Measurements from ENCODE around the gene BIN2.
A peak's percentile ranks its signal among the peaks of the same experiment; 100 is the strongest.
"Not testable (repeated sequence)": the region's sequence is repeated elsewhere in the genome, so short reads cannot be mapped to it uniquely, and the experiment has no call there.

BIN2 gene

GRCh38 chr12:51345681-51346080, 21.7 kb upstream of the BIN2 start:
- no peak for DNase-seq (ENCODE audit: low spot score)

- DNase-seq (ENCODE audit: low spot score), result no peak
Measured at GRCh38 chr12:51343201-51343600, 19.2 kb upstream of the BIN2 start.

GRCh38 chr12:51342416-51342815, 18.4 kb upstream of the BIN2 start:
- DNase-seq (ENCODE audit: low spot score), result no peak

GRCh38 chr12:51341251-51342007, 17.5 kb upstream of the BIN2 start:
- peak; percentile 80 for DNase-seq (ENCODE audit: low spot score)

- DNase-seq (ENCODE audit: low spot score), result no peak
Measured at GRCh38 chr12:51339750-51340149, 15.8 kb upstream of the BIN2 start.

GRCh38 chr12:51337336-51337735, 13.4 kb upstream of the BIN2 start:
- DNase-seq (ENCODE audit: low spot score), result not testable (repeated sequence)

GRCh38 chr12:51335931-51336330, 12.0 kb upstream of the BIN2 start:
- no peak for DNase-seq (ENCODE audit: low spot score)

GRCh38 chr12:51334764-51335163, 10.8 kb upstream of the BIN2 start:
- DNase-seq (ENCODE audit: low spot score), result no peak

GRCh38 chr12:51333536-51333935, 9.6 kb upstream of the BIN2 start:
- no peak for DNase-seq (ENCODE audit: low spot score)

- DNase-seq (ENCODE audit: low spot score), result no peak
Measured at GRCh38 chr12:51330186-51330585, 6.2 kb upstream of the BIN2 start.

GRCh38 chr12:51329742-51330141, 5.8 kb upstream of the BIN2 start:
- no peak for DNase-seq (ENCODE audit: low spot score)

GRCh38 chr12:51328587-51328986, 4.6 kb upstream of the BIN2 start:
- DNase-seq (ENCODE audit: low spot score), result no peak

- peak; percentile 74 for DNase-seq (ENCODE audit: low spot score)
Measured at GRCh38 chr12:51326698-51327439, 2.9 kb upstream of the BIN2 start.

GRCh38 chr12:51324953-51325352, 979 bp upstream of the BIN2 start:
- DNase-seq (ENCODE audit: low spot score), result no peak

- DNase-seq (ENCODE audit: low spot score), result no peak
Measured at GRCh38 chr12:51323317-51323960, 535 bp downstream of the BIN2 start.

GRCh38 chr12:51322452-51322851, 1.5 kb downstream of the BIN2 start:
- no peak for DNase-seq (ENCODE audit: low spot score)

GRCh38 chr12:51321882-51322281, 2.1 kb downstream of the BIN2 start:
- no peak for DNase-seq (ENCODE audit: low spot score)

GRCh38 chr12:51320695-51321320, 3.2 kb downstream of the BIN2 start:
- no peak for DNase-seq (ENCODE audit: low spot score)

GRCh38 chr12:51320311-51320694, 3.7 kb downstream of the BIN2 start:
- no peak for DNase-seq (ENCODE audit: low spot score)

GRCh38 chr12:51318846-51319599, 5.0 kb downstream of the BIN2 start:
- no peak for DNase-seq (ENCODE audit: low spot score)

- DNase-seq (ENCODE audit: low spot score), result not testable (repeated sequence)
Measured at GRCh38 chr12:51318057-51318806, 5.7 kb downstream of the BIN2 start.

Measured in globus pallidus (tissue), 1 donor.